Calu3 (cell line): ENCODE data around the gene SETD7. TPM values are rescaled to one million over a fixed set of nuclear protein-coding genes. Genes with fewer than 3 reads are reported as not detected.

Experiments used
- BruUV-seq: library from RNA; stranded (reverse); fragments of 400-500 nt; replicated peaks from 2 replicates; lab custom pipeline; 2021; lab: Mats Ljungman, UMichigan
- CTCF ChIA-PET: fragments of 300-600 bp; sonication (Branson Sonifier 250); formaldehyde crosslinking; loops from one replicate; lab custom pipeline; 2022; ENCODE audit warnings: antibody characterized with exemption; lab: Charles Lee
- DNase-seq: peaks from one replicate; pipeline ENCODE4 v3.0.0; 2022
- H3K27ac Mint-ChIP-seq: one replicate; pipeline ENCODE4 v1.8.0; 2022; ENCODE audit warnings: mixed read lengths; ENCODE audit not compliant: unreplicated experiment
- H3K27me3 Mint-ChIP-seq: one replicate; pipeline ENCODE4 v1.8.0; 2022; ENCODE audit warnings: mixed read lengths; ENCODE audit not compliant: unreplicated experiment
- H3K36me3 Mint-ChIP-seq: one replicate; pipeline ENCODE4 v1.8.0; 2022; ENCODE audit warnings: mild to moderate bottlenecking, moderate library complexity, mixed read lengths; ENCODE audit not compliant: insufficient read depth, unreplicated experiment
- H3K4me1 Mint-ChIP-seq: one replicate; pipeline ENCODE4 v1.8.0; 2022; ENCODE audit warnings: mild to moderate bottlenecking, low read depth, mixed read lengths; ENCODE audit not compliant: unreplicated experiment
- H3K4me3 Mint-ChIP-seq: one replicate; pipeline ENCODE4 v1.8.0; 2022; ENCODE audit warnings: mild to moderate bottlenecking, low read depth, moderate library complexity, mixed read lengths; ENCODE audit not compliant: unreplicated experiment
- H3K9me3 Mint-ChIP-seq: one replicate; pipeline ENCODE4 v1.8.0; 2022; ENCODE audit warnings: low read depth, mixed read lengths; ENCODE audit not compliant: unreplicated experiment
- CTCF ChIP-seq: fragments of 200-600 bp; IDR thresholded peaks from one replicate; pipeline ENCODE4 v1.8.0; 2022; ENCODE audit warnings: antibody characterized with exemption; ENCODE audit not compliant: unreplicated experiment
- intact Hi-C: fragments of 100-400 bp; cut with micrococcal nuclease; formaldehyde crosslinking; loops from one replicate; pipeline ENCODE4 v1.10.0; 2022; ENCODE audit not compliant: unreplicated experiment
- total RNA-seq: library from RNA; stranded (reverse); gene quantifications from 2 replicates; pipeline ENCODE4 v1.2.3, GENCODE V29; 2022

SETD7 gene
- total RNA-seq, 1 experiment from 2014 or later, result 16.4 TPM

GRCh38 chr4:139556724-139557555 lies 921 bp upstream of the SETD7 start:
- BruUV-seq, result no TSS peak
- CTCF ChIA-PET, result interaction anchor here (1.1 kb wide), 1 partner anchor 77 kb away, joined by 4 read pairs; no protein-coding TSS in a partner anchor
- intact Hi-C loops, result no loop called here
- Mint-ChIP-seq H3K27me3 (no peaks in the 10 kb centered on the region), H3K9me3 (no peaks in the 10 kb centered on the region), H3K4me1 (peaks cover 25% of the 10 kb centered on the region), H3K36me3 (peaks cover 35% of the 10 kb centered on the region), H3K27ac (peak overlapping the region; percentile 82), H3K4me3 (peak overlapping the region; percentile 90)
- TF ChIP-seq CTCF, result no peak
- DNase-seq, result peak; percentile 42

GRCh38 chr4:139555705-139556070 lies 331 bp downstream of the SETD7 start:
- H3K27me3 Mint-ChIP-seq, result no peaks in the 10 kb centered on the region
- CTCF ChIA-PET, result interaction anchor here (1.1 kb wide), 1 partner anchor 78 kb away, joined by 4 read pairs; no protein-coding TSS in a partner anchor
- H3K36me3 Mint-ChIP-seq, result peaks cover 35% of the 10 kb centered on the region
- no peaks in the 10 kb centered on the region for H3K9me3 Mint-ChIP-seq
- H3K4me1 Mint-ChIP-seq, result peaks cover 25% of the 10 kb centered on the region
- TF ChIP-seq CTCF, result no peak
- H3K27ac Mint-ChIP-seq, result peak overlapping the region; percentile 62
- intact Hi-C loops, result no loop called here
- no TSS peak for BruUV-seq
- peak overlapping the region; percentile 90 for H3K4me3 Mint-ChIP-seq
- peak; percentile 17 for DNase-seq

GRCh38 chr4:139554893-139555704 lies 920 bp downstream of the SETD7 start:
- TF ChIP-seq CTCF, result no peak
- DNase-seq, result peak; percentile 68
- BruUV-seq, result no TSS peak
- Mint-ChIP-seq H3K4me1 (peaks cover 25% of the 10 kb centered on the region), H3K36me3 (peaks cover 35% of the 10 kb centered on the region), H3K27ac (peak overlapping the region; percentile 77), H3K9me3 (no peaks in the 10 kb centered on the region), H3K4me3 (peak overlapping the region; percentile 90), H3K27me3 (no peaks in the 10 kb centered on the region)
- intact Hi-C loops, result no loop called here
- CTCF ChIA-PET, result no interaction called here

- peak overlapping the region; percentile 90 for H3K4me3 Mint-ChIP-seq
- no peaks in the 10 kb centered on the region for H3K9me3 Mint-ChIP-seq
- TF ChIP-seq CTCF, result no peak
- intact Hi-C loops, result no loop called here
- TSS peak; percentile 50 for BruUV-seq
- H3K36me3 Mint-ChIP-seq, result peaks cover 35% of the 10 kb centered on the region
- DNase-seq, result no peak
- no peak overlapping the region for H3K27ac Mint-ChIP-seq
- no peaks in the 10 kb centered on the region for H3K27me3 Mint-ChIP-seq
- peaks cover 24% of the 10 kb centered on the region for H3K4me1 Mint-ChIP-seq
- CTCF ChIA-PET, result no interaction called here
Measured at GRCh38 chr4:139554642-139554892, 1.5 kb downstream of the SETD7 start.
